HG03469 (cell line): ENCODE data around the gene PIP5K1B.

Source experiments
- ATAC-seq: cut with Tn5 transposase; IDR thresholded peaks from one replicate; pipeline ENCODE4 v1.9.1; 2021; ENCODE audit warnings: mild to moderate bottlenecking, moderate library complexity, moderate number of reproducible peaks; ENCODE audit not compliant: unreplicated experiment

Gene PIP5K1B

GRCh38 chr9:68732405-68733020 is 27.5 kb downstream of the PIP5K1B start:
- ATAC-seq: no peak

GRCh38 chr9:68733021-68733405 is 28.0 kb downstream of the PIP5K1B start:
- ATAC-seq: no peak

DNA sequence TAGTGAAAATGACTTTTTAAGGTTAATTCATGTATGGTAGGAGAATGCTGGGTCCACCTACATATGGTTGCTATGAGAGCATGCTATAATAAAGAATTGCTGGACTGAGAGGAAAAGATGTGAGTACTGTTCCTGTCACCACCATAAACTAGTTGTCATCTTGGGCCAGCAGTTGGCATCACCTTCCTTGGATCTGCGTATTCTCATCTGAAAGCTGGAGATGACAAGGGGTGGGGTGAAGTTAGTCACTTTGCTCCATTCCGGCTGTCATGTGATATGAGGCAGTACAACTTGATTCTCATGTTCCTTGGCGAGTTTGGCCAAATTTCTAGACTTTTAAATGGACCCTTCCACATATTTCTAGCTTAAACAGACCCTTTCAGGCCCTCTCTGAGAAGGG is 33.3 kb downstream of the PIP5K1B start:
- ATAC-seq: no peak

DNA sequence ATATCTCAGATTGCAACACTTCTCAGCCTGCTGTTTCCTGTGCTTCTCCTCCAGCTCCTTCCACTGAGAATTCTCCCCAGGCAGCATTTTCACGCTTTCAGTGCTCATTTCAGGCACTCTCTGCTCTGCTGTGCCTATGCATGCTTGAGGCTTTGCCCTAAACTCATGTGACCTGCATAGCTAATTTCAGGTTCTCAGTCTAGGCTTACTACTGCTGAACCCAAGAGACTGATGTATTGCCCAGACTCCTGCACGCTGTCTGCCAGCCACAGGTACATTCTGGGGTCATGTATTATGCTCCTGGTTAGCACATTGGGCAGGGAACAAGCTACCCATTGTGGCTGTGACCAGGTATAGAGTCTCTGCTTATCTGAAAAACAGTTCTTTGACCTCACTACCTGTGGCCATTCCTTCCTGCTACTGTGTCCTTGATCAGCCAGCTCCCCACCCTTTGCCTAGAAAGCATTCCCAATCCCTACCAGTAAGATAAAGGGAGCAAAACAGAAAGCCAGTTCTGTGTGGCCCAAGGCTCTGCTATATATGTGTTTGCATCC is 34.7 kb downstream of the PIP5K1B start:
- ATAC-seq: no peak

DNA sequence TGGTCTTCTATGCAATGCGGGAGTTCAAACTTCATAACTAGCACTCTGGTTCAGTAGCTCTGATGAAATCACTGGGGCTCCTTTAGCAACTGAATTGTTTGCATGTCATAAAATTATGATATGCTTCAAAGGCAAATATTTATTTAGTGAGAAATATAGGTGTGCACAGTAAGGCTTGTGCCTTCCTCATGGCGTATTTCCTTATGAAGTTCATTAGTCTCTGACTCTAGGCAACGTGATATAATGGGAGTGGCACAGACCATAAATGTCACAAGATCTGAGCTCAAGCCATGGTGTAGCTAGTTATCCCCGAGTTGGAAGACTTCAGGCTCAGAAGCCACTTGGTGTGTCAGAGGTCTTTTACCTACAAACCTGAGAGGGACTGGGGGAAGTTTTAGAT is 35.5 kb downstream of the PIP5K1B start:
- ATAC-seq: no peak

- ATAC-seq: no peak
Observed at GRCh38 chr9:68741234-68741633, 36.2 kb downstream of the PIP5K1B start.

DNA sequence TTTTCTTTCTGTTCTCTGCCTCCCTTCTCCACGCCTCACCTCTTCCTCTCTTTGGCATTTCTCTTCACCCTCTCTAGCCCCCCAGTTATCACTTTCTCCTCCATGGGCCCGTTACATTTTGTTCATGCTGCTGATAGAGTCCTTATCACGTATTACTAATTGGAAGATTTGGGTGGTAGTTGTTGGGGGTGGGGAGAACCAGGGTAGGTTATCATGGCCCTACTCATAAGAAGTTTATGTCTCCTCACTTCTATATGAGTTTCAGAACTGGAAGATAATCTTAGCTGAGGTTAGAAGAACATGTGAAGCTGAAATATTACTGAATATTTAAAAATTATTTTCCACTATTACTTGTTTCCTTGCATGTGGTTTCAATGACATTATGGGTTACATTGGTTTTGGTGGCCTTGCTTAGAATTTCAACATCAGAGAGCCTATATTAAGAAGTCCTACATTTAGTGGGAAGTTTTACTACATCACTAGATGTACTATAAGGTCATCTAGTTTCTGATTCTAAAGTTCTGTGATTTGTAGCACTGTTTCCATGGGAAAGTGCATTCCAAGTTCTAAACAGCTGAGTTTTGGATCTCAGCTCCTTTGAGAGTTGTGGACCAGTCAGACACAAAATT is 36.8 kb downstream of the PIP5K1B start:
- ATAC-seq: no peak

DNA sequence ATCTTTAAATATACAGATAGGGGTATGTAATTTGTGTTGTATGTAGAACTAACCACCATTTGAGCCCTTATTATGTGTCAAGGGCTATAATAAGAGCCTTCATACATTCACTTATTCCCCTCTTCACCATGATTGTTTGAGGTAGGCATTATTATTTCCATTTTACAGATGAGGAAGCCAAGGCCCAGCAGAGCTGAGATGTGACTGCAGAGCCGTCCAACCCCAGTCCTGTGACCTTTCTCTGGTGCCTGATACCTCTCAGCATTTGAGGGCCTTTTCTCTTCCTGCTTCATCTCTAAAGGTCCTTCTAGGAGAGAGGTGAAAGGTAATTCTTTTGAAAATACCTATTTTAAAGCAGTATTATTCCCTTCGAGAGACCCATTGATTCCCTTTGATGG is 37.3 kb downstream of the PIP5K1B start:
- no peak for ATAC-seq

DNA sequence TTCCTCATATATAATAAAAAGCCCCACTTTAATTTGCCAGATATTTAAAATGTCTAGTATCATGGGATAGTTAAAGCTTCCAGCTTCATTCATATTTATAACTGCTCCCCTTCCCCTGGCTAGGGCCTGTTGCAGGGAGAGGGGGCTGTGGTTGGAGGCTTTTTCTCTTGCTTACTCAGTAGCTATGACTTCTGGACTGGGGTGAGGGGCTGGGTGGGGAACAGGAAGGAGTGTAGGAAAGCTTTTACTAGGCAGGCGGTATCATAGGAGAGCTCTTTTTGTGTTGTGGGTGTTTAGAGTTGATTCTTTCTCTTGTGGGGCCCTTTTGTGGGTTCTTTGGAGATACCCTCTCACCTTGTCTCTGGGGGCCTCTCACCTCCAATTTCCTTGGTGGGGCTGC is 39.4 kb downstream of the PIP5K1B start:
- no peak for ATAC-seq

GRCh38 chr9:68746525-68746924 is 41.5 kb downstream of the PIP5K1B start:
- no peak for ATAC-seq

DNA sequence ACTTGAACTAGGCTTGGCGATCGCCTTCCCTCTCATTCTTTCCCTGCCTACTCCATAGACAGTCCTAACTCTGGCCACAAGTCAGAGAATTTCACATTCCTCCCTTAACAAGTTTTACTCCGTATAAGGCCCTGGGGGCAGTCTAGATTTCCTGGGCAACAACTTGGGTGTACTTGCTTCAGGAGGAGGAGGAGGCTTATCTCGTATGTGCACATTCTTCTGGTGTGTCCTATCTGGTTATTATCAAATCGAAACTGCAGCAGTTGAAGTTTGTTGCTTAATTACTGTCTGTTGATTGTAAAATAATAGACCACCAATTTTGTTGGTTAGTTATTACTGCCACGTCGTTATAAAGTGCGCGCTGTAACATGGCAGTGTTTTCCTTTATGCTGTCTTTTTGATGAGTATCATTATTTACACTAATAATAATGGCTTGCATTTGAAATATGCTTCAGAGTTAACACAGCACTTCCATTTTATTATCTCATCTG is 42.0 kb downstream of the PIP5K1B start:
- no peak for ATAC-seq

GRCh38 chr9:68749135-68749534 is 44.1 kb downstream of the PIP5K1B start:
- no peak for ATAC-seq

DNA sequence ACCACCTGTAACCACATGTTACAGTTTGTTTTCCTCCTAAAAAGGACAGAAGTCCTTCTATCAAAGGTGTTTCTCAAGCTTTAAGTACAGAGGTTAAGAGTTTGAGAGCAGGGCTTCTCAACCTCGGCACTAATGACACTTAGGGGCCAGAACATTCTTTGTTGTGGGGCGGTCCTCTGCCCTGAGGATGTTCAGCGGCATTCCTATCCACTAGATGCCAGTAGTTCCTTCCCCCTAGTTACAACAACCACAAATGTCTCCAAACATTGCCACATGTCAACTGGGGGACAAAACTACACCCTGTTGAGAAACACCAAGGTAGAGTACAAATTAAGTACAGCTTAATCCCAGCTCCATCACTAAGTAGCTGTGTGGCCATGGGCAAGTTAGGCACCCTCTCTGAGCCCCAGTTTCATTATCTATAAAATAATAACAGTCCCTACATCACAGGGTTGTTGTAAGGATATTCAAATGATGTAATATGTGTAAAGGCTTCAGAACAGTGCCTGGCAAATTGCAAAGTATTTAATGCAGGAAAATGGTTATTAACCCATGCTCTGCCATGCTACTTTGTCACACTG is 44.6 kb downstream of the PIP5K1B start:
- ATAC-seq: no peak

- no peak for ATAC-seq
Observed at GRCh38 chr9:68750255-68750654, 45.2 kb downstream of the PIP5K1B start.

- no peak for ATAC-seq
Observed at GRCh38 chr9:68750786-68751185, 45.7 kb downstream of the PIP5K1B start.

DNA sequence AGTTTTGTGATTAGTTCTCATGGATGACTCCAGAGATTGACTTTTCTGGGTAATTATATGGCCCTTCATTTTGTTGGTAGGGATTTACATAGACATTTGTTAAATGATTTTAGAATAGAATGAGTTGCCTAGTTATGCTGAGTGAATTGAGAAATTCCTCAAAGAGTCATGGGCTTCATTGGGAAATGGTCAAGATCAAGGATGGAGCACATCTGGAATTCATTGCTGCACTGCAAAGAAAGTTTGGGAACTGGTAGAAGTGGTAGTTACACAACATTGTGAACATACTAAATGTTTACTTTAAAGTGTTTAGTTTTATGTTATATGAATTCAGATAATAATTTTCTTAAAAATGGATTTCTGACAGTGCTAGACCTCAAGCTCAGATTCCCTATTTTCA is 46.5 kb downstream of the PIP5K1B start:
- ATAC-seq: no peak

- no peak for ATAC-seq
Observed at GRCh38 chr9:68755051-68755450, 50.0 kb downstream of the PIP5K1B start.

GRCh38 chr9:68755752-68756151 is 50.7 kb downstream of the PIP5K1B start:
- no peak for ATAC-seq

DNA sequence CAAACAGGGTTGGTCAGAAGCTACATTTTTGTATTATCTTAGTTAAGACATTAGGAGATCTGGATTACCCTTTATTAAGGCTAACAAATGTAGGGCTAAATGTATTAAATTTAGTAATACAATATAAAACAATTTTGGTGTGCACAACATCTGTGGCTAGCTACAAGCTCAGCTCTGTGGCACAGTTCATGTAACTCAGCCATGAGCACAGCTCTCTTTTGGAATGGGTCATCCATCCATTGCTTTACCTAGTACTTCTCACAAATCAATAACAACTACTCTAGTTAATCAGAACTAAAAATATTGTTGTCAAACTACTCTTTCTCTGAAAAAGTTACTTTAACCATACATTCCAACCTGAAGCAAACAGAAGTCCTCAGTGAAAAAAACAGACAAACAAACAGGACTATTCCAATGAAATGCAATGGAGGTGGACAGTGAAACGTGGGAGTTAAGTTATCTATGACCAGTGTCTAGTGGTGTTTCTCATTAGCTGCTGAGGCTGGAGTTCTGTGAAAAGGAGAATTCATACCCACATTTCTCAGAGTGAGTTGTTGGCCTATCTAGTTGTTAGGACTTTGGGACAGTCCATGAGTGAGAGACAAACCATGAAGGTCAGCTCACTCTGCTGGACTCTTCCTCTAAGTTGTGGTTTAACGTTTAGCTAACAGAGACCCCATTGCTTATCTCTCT is 55.1 kb downstream of the PIP5K1B start:
- no peak for ATAC-seq

DNA sequence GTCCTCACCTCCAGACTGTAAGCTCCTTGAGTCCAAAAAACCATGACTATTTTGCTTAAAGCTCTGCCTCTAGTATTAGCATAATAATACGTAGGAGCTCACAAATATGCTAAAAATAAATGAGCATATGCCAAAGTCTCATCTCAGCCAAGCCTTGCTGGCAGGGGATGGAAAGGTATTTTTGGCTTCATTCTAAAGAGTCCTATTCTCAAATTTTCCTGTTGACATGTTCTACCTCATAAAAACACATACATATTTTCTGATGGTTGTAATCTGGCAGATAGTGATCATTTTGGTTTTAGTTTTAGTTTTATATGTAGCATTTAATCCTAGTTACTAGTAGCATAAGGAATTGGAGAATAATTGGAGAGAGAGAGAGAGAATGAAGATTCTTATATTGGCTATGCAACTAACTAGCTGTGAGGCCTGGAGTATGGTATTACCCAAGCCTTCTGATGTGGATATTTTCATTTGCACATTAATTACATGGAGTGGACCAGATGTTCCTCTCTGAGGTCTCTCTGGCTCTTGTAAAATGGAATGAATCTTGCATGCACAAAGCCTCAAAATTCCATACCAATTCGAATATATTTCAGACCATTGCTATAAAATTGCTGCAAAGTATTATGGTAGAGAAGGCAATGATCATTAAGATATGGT is 55.8 kb downstream of the PIP5K1B start:
- ATAC-seq: no peak

- no peak for ATAC-seq
Observed at GRCh38 chr9:68762570-68762969, 57.5 kb downstream of the PIP5K1B start.
